SH-SY5Y (cell line): ENCODE results near the gene CMSS1.

Experiments used
- GATA2 ChIP-seq: IDR thresholded peaks from 2 replicates; pipeline ENCODE4 v1.6.1; 2011; ENCODE audit warnings: mild to moderate bottlenecking, low read depth, low read length
- GATA3 ChIP-seq: IDR thresholded peaks from 2 replicates; pipeline ENCODE4 v1.6.1; 2011; ENCODE audit warnings: low read depth, mild to moderate bottlenecking, low read length, moderate library complexity

- no peak for TF ChIP-seq GATA2
- TF ChIP-seq GATA3 = no peak
These were observed 258.4 kb downstream of the CMSS1 start for GRCh38 chr3:100075851-100076730.
